HL-60 (cell line): Measurements from ENCODE around the gene TGM2.

ENCODE experiments used
- DNase-seq, 2 experiments: peaks; one replicate each; pipeline ENCODE4 v3.0.0-alpha.2; 2010 to 2020; ENCODE audit warnings: low read depth in 1 of 2, low spot score in 1 of 2
- H3K27ac ChIP-seq: fragments of 250-450 bp; sonication (Bioruptor Pico); replicated peaks from 2 replicates; pipeline ENCODE4 v1.5.1; 2020; ENCODE audit warnings: mild to moderate bottlenecking, moderate library complexity
- H3K27me3 ChIP-seq: fragments of 250-450 bp; sonication (Bioruptor Pico); 2 replicates; pipeline ENCODE4 v1.5.1; 2021; ENCODE audit warnings: mild to moderate bottlenecking, moderate library complexity; ENCODE audit not compliant: insufficient read depth, poor library complexity, severe bottlenecking
- H3K4me3 ChIP-seq: replicated peaks from 2 replicates; pipeline ENCODE4 v1.5.1; 2011; ENCODE audit warnings: mild to moderate bottlenecking, control low read depth, low read length; ENCODE audit not compliant: insufficient read depth
- GABPA ChIP-seq: IDR thresholded peaks from 2 replicates; pipeline ENCODE4 v1.6.1; 2012; ENCODE audit warnings: low read depth
- POLR2AphosphoS5 ChIP-seq: IDR thresholded peaks from 2 replicates; pipeline ENCODE4 v1.6.1; 2012; ENCODE audit warnings: low read depth
- SPI1 ChIP-seq: IDR thresholded peaks from 2 replicates; pipeline ENCODE4 v1.6.1; 2012; ENCODE audit warnings: low read depth, mild to moderate bottlenecking, borderline replicate concordance
- TF ChIP-seq, protein P1 (sequence below): IDR thresholded peaks from 2 replicates; pipeline ENCODE4 v1.6.1; 2012; ENCODE audit warnings: low read depth; ENCODE audit not compliant: insufficient replicate concordance
- TF ChIP-seq, protein P2 (sequence below): IDR thresholded peaks from one replicate; pipeline ENCODE4 v1.5.1; 2011; ENCODE audit warnings: low read length, control low read depth, inconsistent platforms; ENCODE audit not compliant: insufficient read depth

The TGM2 gene

GRCh38 chr20:38121741-38122140 is 43.3 kb downstream of the TGM2 start:
- DNase-seq, result no peak
- Histone ChIP-seq H3K4me3 (no peak overlapping the region), H3K27me3 (no peaks in the 10 kb centered on the region), H3K27ac (no peak overlapping the region)
- TF ChIP-seq GABPA (no peak), SPI1 (no peak), POLR2AphosphoS5 (no peak)
- TF ChIP-seq, protein P1, sequence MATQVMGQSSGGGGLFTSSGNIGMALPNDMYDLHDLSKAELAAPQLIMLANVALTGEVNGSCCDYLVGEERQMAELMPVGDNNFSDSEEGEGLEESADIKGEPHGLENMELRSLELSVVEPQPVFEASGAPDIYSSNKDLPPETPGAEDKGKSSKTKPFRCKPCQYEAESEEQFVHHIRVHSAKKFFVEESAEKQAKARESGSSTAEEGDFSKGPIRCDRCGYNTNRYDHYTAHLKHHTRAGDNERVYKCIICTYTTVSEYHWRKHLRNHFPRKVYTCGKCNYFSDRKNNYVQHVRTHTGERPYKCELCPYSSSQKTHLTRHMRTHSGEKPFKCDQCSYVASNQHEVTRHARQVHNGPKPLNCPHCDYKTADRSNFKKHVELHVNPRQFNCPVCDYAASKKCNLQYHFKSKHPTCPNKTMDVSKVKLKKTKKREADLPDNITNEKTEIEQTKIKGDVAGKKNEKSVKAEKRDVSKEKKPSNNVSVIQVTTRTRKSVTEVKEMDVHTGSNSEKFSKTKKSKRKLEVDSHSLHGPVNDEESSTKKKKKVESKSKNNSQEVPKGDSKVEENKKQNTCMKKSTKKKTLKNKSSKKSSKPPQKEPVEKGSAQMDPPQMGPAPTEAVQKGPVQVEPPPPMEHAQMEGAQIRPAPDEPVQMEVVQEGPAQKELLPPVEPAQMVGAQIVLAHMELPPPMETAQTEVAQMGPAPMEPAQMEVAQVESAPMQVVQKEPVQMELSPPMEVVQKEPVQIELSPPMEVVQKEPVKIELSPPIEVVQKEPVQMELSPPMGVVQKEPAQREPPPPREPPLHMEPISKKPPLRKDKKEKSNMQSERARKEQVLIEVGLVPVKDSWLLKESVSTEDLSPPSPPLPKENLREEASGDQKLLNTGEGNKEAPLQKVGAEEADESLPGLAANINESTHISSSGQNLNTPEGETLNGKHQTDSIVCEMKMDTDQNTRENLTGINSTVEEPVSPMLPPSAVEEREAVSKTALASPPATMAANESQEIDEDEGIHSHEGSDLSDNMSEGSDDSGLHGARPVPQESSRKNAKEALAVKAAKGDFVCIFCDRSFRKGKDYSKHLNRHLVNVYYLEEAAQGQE, result no peak
- TF ChIP-seq, protein P2, sequence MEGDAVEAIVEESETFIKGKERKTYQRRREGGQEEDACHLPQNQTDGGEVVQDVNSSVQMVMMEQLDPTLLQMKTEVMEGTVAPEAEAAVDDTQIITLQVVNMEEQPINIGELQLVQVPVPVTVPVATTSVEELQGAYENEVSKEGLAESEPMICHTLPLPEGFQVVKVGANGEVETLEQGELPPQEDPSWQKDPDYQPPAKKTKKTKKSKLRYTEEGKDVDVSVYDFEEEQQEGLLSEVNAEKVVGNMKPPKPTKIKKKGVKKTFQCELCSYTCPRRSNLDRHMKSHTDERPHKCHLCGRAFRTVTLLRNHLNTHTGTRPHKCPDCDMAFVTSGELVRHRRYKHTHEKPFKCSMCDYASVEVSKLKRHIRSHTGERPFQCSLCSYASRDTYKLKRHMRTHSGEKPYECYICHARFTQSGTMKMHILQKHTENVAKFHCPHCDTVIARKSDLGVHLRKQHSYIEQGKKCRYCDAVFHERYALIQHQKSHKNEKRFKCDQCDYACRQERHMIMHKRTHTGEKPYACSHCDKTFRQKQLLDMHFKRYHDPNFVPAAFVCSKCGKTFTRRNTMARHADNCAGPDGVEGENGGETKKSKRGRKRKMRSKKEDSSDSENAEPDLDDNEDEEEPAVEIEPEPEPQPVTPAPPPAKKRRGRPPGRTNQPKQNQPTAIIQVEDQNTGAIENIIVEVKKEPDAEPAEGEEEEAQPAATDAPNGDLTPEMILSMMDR, result no peak

DNA sequence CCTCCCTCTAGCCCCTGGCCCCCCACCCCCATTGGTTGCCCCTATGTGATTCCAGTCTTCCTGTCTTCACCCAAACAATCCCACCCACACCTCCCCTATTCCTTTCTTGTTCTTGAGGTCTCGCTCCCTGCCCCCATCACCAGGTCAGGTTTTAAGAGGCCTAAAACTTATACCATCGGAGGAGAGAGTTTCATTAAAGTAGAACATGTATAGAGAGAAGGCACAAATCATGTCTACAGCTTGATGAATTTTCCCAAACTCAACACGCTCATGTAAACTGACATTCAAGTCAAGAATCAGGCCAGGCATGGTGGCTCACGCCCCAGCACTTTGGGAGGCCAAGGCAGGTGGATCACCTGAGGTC is 44.5 kb downstream of the TGM2 start:
- Histone ChIP-seq H3K27ac (no peak overlapping the region), H3K4me3 (no peak overlapping the region), H3K27me3 (no peaks in the 10 kb centered on the region)
- DNase-seq, result no peak
- TF ChIP-seq, protein P2, result no peak

GRCh38 chr20:38119446-38119845 is 45.6 kb downstream of the TGM2 start:
- Histone ChIP-seq H3K4me3 (no peak overlapping the region), H3K27ac (no peak overlapping the region), H3K27me3 (no peaks in the 10 kb centered on the region)
- TF ChIP-seq GABPA (no peak), POLR2AphosphoS5 (no peak), SPI1 (no peak)
- TF ChIP-seq, protein P1, result no peak
- TF ChIP-seq, protein P2, result no peak
- DNase-seq, result no peak

- TF ChIP-seq, protein P1, result no peak
- no peak for TF ChIP-seq SPI1
- no peak for TF ChIP-seq POLR2AphosphoS5
- no peak for TF ChIP-seq GABPA
- TF ChIP-seq, protein P2, result no peak
- no peak overlapping the region for H3K4me3 ChIP-seq
- no peaks in the 10 kb centered on the region for H3K27me3 ChIP-seq
- DNase-seq, result no peak
- H3K27ac ChIP-seq, result no peak overlapping the region
These were observed 47.4 kb downstream of the TGM2 start for GRCh38 chr20:38117635-38118034.
